PC-3 (cell line): ENCODE data around the gene LRP10. TPM values are rescaled to one million over a fixed set of nuclear protein-coding genes. Genes with fewer than 3 reads are reported as not detected.
A peak's percentile ranks its signal among the peaks of the same experiment; 100 is the strongest.

Experiments used
- ATAC-seq: fragments of 200-7000 bp; cut with Tn5 transposase; 2 replicates; pipeline ENCODE4 v1.9.1; 2020; ENCODE audit warnings: mild to moderate bottlenecking, moderate library complexity
- BruUV-seq: library from RNA; stranded (reverse); fragments of 400-500 nt; replicated peaks from 2 replicates; lab custom pipeline; 2021; lab: Mats Ljungman, UMichigan
- CTCF ChIA-PET: fragments of 300-600 bp; sonication (Branson Sonifier 250); formaldehyde crosslinking; loops from one replicate; lab custom pipeline; 2022; ENCODE audit warnings: antibody characterized with exemption; lab: Charles Lee
- POLR2A ChIA-PET: fragments of 300-600 bp; sonication (Branson Sonifier 250); formaldehyde crosslinking; loops from one replicate; lab custom pipeline; 2022; ENCODE audit warnings: antibody characterized with exemption; ENCODE audit not compliant: unreplicated experiment; lab: Charles Lee
- DNase-seq: peaks from one replicate; pipeline ENCODE4 v3.0.0-alpha.2; 2015
- H2AFZ ChIP-seq: fragments of 300-600 bp; sonication (generic); 2 replicates; pipeline ENCODE4 v1.6.0; 2016; ENCODE audit warnings: antibody characterized with exemption, low read length
- H3F3A ChIP-seq: fragments of 300-600 bp; sonication (generic); one replicate; pipeline ENCODE4 v1.6.0; 2017; ENCODE audit warnings: antibody characterized with exemption, low read length, control low read depth, mild to moderate bottlenecking; ENCODE audit not compliant: unreplicated experiment
- H3K27ac ChIP-seq: fragments of 300-600 bp; sonication (generic); 2 replicates; pipeline ENCODE4 v1.5.1; 2016; ENCODE audit warnings: mild to moderate bottlenecking, low read length
- H3K27me3 ChIP-seq: fragments of 300-600 bp; sonication (generic); 2 replicates; pipeline ENCODE4 v1.6.1; 2016; ENCODE audit warnings: low read length, mixed read lengths
- H3K36me3 ChIP-seq: fragments of 300-600 bp; sonication (generic); 2 replicates; pipeline ENCODE4 v1.6.1; 2016; ENCODE audit warnings: low read depth, mixed run types, low read length, mixed read lengths
- H3K4me1 ChIP-seq: fragments of 300-600 bp; sonication (generic); 2 replicates; pipeline ENCODE4 v1.5.1; 2016; ENCODE audit warnings: low read length; ENCODE audit not compliant: insufficient read depth
- H3K4me2 ChIP-seq: fragments of 300-600 bp; sonication (generic); 2 replicates; pipeline ENCODE4 v1.6.0; 2016; ENCODE audit warnings: low read length
- H3K4me3 ChIP-seq: fragments of 300-600 bp; sonication (generic); 2 replicates; pipeline ENCODE4 v1.5.1; 2016; ENCODE audit warnings: mild to moderate bottlenecking, low read length, mixed read lengths
- H3K79me2 ChIP-seq: fragments of 300-600 bp; sonication (generic); 2 replicates; pipeline ENCODE4 v1.6.1; 2017; ENCODE audit warnings: low read length, mixed read lengths
- H3K9ac ChIP-seq: fragments of 300-600 bp; sonication (generic); 2 replicates; pipeline ENCODE4 v1.6.0; 2016; ENCODE audit warnings: mild to moderate bottlenecking, low read length
- H3K9me2 ChIP-seq: fragments of 300-600 bp; sonication (generic); replicated peaks from 2 replicates; pipeline ENCODE4 v1.6.1; 2016; ENCODE audit warnings: mixed run types, low read length, mixed read lengths
- H3K9me3 ChIP-seq: fragments of 300-600 bp; sonication (generic); 2 replicates; pipeline ENCODE4 v1.6.1; 2016; ENCODE audit warnings: low read length, mixed read lengths
- H4K20me1 ChIP-seq: fragments of 300-600 bp; sonication (generic); 2 replicates; pipeline ENCODE4 v1.6.1; 2016; ENCODE audit warnings: low read length, mixed read lengths
- EZH2 ChIP-seq: fragments of 300-600 bp; sonication (generic); IDR thresholded peaks from one replicate; pipeline ENCODE4 v1.6.1; 2017; ENCODE audit warnings: antibody characterized with exemption, mild to moderate bottlenecking, low read length; ENCODE audit not compliant: unreplicated experiment
- EZH2phosphoT487 ChIP-seq: fragments of 300-600 bp; sonication (generic); IDR thresholded peaks from 2 replicates; pipeline ENCODE4 v1.6.1; 2018; ENCODE audit warnings: mild to moderate bottlenecking, antibody characterized with exemption, low read length, borderline replicate concordance
- intact Hi-C: fragments of 100-400 bp; cut with micrococcal nuclease; formaldehyde crosslinking; loops from 2 replicates; pipeline ENCODE4 v1.9.0; 2023
- total RNA-seq: library from RNA; depleted of rRNA; stranded (reverse); fragments of >200 nt; gene quantifications from 2 replicates; pipeline ENCODE4 v1.2.3, GENCODE V29; 2014
- TF ChIP-seq, protein P1 (sequence below): fragments of 300-600 bp; sonication (generic); conservative IDR thresholded peaks from 2 replicates; pipeline ENCODE4 v1.5.1; 2017; ENCODE audit warnings: antibody characterized with exemption, low read depth, mild to moderate bottlenecking, low read length

Gene LRP10
- total RNA-seq, 1 experiment from 2014 or later, result 46.5 TPM

DNA sequence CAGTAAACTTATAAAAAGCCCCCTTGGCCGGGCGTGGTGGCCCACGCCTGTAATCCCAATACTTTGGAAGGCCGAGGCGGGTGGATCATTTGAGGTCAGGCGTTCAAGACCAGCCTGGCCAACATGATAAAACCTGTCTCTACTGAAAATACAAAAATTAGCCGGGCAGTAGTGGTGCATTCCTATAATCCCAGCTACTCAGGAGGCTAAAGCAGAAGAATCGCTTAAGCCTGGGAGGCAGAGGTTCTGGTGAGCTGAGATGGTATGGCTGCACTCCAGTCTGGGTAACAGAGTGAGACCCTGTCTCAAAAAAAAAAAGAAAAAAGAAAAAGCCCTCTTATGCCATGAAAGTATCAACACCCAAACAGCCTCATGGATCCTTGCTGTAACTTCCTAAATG is 54.0 kb downstream of the LRP10 start:
- Histone ChIP-seq H3K79me2 (peaks cover 50% of the 10 kb centered on the region), H3K9ac (no peak overlapping the region), H4K20me1 (no peaks in the 10 kb centered on the region), H3K9me2 (no peaks in the 10 kb centered on the region), H2AFZ (no peak overlapping the region), H3K9me3 (no peaks in the 10 kb centered on the region), H3F3A (no peaks in the 10 kb centered on the region), H3K4me3 (no peak overlapping the region; the same call in 1 of the 2 replicates), H3K36me3 (peaks cover 44% of the 10 kb centered on the region), H3K27ac (peak overlapping the region; percentile 33; the same call in 1 of the 2 replicates), H3K4me1 (peaks cover 45% of the 10 kb centered on the region), H3K4me2 (peak overlapping the region; percentile 93), H3K27me3 (no peaks in the 10 kb centered on the region)
- intact Hi-C loops, result loop anchor here (5.0 kb wide), 1 partner anchor 53 kb away; the partner anchor contains the start of gene LRP10
- TF ChIP-seq EZH2, result no peak
- TF ChIP-seq, protein P1, sequence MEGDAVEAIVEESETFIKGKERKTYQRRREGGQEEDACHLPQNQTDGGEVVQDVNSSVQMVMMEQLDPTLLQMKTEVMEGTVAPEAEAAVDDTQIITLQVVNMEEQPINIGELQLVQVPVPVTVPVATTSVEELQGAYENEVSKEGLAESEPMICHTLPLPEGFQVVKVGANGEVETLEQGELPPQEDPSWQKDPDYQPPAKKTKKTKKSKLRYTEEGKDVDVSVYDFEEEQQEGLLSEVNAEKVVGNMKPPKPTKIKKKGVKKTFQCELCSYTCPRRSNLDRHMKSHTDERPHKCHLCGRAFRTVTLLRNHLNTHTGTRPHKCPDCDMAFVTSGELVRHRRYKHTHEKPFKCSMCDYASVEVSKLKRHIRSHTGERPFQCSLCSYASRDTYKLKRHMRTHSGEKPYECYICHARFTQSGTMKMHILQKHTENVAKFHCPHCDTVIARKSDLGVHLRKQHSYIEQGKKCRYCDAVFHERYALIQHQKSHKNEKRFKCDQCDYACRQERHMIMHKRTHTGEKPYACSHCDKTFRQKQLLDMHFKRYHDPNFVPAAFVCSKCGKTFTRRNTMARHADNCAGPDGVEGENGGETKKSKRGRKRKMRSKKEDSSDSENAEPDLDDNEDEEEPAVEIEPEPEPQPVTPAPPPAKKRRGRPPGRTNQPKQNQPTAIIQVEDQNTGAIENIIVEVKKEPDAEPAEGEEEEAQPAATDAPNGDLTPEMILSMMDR, result no peak
- no peak for TF ChIP-seq EZH2phosphoT487
- DNase-seq (no peak), ATAC-seq (no peak)
- CTCF ChIA-PET, result no interaction called here
- BruUV-seq, result no TSS peak
- POLR2A ChIA-PET, result no interaction called here

DNA sequence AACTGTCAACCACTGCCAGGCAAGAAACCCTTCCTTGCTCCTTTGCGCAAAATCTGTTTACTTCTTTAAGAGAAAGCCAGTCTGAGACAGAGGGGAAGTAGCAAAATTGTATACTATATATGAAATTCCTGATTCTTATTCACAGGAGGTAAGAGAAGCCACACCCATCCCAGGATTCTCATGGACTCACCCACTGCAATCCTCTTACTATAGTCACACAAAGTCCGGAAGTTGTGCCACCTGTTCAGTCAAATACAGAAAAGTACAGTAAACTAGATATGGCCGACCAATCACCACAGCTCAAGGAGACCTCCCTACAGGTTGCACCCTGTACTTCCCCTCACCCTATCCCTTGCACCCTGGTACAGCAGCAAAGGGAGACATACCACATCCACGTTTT is 54.8 kb downstream of the LRP10 start:
- intact Hi-C loops, result loop anchor here (5.0 kb wide), 1 partner anchor 54 kb away; the partner anchor contains the start of gene LRP10
- peak overlapping the region; percentile 90 for H3K4me3 ChIP-seq
- no peak overlapping the region for H3K9ac ChIP-seq
- H3K79me2 ChIP-seq, result peaks cover 50% of the 10 kb centered on the region
- H3F3A ChIP-seq, result no peaks in the 10 kb centered on the region
- H3K9me2 ChIP-seq, result no peaks in the 10 kb centered on the region
- peak; percentile 91 for DNase-seq
- BruUV-seq, result no TSS peak
- TF ChIP-seq, protein P1, result no peak
- TF ChIP-seq EZH2phosphoT487, result no peak
- TF ChIP-seq EZH2, result no peak
- peak overlapping the region; percentile 33 for H3K27ac ChIP-seq
- no peaks in the 10 kb centered on the region for H3K27me3 ChIP-seq
- H3K4me1 ChIP-seq, result peaks cover 45% of the 10 kb centered on the region
- H3K9me3 ChIP-seq, result no peaks in the 10 kb centered on the region
- H3K36me3 ChIP-seq, result peaks cover 36% of the 10 kb centered on the region
- POLR2A ChIA-PET, result no interaction called here
- no peaks in the 10 kb centered on the region for H4K20me1 ChIP-seq
- peak; percentile 34 for ATAC-seq
- CTCF ChIA-PET, result no interaction called here
- no peak overlapping the region for H2AFZ ChIP-seq
- H3K4me2 ChIP-seq, result peak overlapping the region; percentile 93
